HG03460 (cell line): Measurements from ENCODE around the gene SULT1B1.

Experiments used
- ATAC-seq: cut with Tn5 transposase; IDR thresholded peaks from one replicate; pipeline ENCODE4 v1.9.1; 2021; ENCODE audit not compliant: unreplicated experiment

Gene SULT1B1

GRCh38 chr4:69750346-69750745, 10.1 kb downstream of the SULT1B1 start:
- no peak for ATAC-seq

DNA sequence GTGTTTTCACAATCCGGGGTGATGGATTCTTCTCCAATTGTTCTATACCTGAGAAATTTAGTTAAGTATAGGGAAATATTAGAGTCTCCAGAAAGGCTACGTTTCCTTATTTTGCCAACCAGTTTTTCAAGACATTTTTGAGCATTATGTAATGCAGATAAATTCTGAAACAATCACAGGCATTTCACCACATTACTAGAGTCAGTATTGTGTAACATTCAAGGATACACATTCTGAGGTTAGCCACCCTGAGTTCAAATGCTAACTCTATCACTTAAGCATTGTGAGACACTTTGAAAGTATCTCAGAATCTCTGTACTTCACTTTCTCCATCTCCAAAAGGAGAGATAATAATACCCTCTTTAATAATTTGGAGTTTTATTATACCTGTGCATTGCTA, 10.6 kb downstream of the SULT1B1 start:
- no peak for ATAC-seq

- no peak for ATAC-seq
Observed at GRCh38 chr4:69748173-69748572, 12.2 kb downstream of the SULT1B1 start.

GRCh38 chr4:69744157-69744478, 16.3 kb downstream of the SULT1B1 start:
- ATAC-seq: no peak

GRCh38 chr4:69743476-69744156, 16.8 kb downstream of the SULT1B1 start:
- ATAC-seq: no peak

DNA sequence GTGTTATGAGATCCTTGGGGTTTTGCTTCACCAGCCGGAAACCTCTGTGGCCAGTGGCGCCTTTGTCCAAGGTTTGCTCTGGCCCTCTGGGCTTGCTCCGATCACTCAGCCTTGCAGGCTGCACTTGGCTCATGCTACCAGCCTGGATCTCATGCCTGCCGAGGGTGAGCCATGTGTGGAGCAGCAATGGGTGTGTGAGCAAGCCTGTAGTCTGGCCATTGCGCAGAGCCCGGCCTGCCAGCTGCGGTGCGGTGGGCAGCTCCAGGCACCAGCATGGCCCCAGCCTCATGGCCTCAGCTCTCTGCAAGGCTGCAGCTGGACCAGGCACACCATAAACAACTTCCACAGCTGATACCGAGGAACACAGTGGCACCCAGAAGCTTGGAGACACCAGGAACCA, 17.8 kb downstream of the SULT1B1 start:
- no peak for ATAC-seq

- no peak for ATAC-seq
Observed at GRCh38 chr4:69738872-69739271, 21.5 kb downstream of the SULT1B1 start.

DNA sequence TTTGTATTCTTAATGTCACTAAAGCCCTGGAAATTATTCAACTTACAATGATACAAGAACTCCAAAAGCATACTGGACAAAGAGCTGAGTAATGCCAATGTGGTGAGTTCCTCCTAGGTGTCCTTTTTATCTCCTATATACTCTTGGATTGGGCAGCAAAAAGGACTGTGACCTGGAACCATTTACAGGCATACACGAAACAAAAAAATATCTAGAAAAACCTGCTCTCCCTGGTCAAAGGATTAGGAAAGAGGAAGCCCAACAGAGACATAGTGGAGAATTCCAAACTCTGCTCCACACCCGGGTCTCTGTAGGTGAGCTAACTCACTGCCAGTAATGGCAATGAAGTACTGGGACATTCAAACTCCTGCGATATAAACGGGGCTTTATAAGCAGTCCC, 25.3 kb downstream of the SULT1B1 start:
- ATAC-seq: no peak

DNA sequence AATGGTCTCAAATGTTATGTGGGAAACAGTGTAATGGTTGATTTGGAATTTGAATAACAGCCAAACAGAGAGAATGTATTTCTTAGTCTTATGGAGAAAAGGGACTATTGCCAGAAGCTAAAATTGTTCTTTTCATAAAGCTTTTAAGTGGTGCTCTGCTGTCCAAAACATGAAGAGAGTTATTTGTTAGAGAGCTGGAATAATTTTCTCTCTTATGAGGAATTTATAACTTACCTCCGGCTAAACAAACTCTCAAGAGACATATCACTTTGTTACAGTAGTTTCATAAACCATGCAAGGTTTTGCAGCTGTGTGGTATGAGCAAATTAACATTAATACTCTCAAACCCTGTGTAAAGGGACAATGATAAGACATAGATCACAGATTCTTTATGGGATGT, 28.6 kb downstream of the SULT1B1 start:
- no peak for ATAC-seq

GRCh38 chr4:69731241-69731640, 29.2 kb downstream of the SULT1B1 start:
- no peak for ATAC-seq

DNA sequence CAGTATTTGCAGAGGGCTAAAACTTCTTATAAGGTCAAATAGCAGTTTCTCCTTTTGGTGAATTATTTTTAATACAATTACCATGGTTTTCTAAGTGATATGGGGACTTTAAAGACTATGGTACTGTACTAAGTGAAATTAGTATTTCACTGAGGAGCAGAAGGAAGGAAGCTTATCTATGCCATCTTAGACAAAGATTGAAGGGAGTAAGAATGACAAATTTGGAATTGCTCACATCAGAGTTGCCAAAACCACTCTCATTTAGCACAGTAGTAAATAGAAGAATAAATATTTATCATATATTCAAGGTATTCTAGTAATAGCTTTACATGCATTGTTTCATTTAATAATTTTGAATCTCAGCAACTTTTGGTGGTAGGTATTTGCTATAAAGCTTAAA, 30.4 kb downstream of the SULT1B1 start:
- ATAC-seq: no peak

DNA sequence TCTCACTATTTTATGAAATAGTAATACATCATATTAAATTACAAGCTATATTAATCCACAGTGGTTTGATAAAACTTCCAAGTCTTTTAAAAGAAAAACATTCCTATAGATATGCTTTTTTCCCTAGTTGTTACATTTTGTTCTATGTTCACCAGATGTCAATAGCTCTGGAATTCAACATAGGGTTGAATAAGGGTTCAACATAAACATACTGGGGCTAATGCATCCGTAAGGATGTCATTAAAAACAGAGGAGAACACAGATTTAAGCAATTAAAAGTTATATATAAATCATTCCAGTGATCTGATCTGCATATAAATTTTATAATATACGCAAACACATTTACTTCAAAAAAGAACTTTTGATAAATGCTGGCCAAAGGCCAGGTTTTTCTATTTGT, 32.5 kb downstream of the SULT1B1 start:
- no peak for ATAC-seq

- ATAC-seq: no peak
Observed at GRCh38 chr4:69727426-69727825, 33.0 kb downstream of the SULT1B1 start.

- no peak for ATAC-seq
Observed at GRCh38 chr4:69726971-69727370, 33.4 kb downstream of the SULT1B1 start.

DNA sequence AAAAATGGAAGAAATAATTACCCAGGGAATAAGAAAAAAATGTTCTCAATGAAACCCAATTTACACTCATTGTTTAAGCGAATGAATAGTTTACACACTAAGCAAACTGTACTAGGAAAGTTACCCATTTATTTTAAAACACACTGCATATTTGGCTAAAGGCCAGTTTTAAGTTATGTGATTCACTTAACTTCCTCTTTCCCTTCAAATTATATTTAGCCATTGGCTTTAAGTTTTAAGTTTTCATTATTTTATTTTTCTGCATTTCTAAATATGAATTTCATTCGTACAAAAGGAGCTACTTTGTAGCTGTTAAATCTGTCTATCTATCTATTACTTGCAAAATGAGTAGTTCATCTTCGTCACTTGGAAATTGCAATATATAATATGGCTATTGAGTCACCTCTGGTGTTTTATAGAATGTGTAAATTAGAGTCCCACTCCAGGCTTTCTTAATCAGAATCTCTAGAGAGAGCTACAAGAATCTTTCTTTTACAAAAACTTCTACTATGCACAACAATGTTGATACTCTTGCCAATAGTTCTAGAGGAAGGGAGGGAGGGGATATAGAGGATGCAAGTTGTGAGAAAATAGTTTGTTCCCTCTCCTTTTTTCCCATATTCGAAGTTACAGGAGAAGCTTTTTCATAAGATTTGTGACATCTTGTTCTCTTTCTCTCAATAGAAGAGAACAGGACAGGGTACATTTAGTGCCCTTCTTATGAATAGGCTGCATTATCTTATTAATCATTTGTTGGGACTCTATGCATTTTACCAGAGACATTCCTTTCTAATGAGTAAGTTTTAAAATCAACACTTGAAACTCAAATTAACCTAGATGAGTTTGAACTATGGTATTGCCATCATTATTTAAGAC, 41.8 kb downstream of the SULT1B1 start:
- no peak for ATAC-seq

GRCh38 chr4:69717778-69718177, 42.6 kb downstream of the SULT1B1 start:
- ATAC-seq: no peak

GRCh38 chr4:69716654-69717053, 43.8 kb downstream of the SULT1B1 start:
- no peak for ATAC-seq

DNA sequence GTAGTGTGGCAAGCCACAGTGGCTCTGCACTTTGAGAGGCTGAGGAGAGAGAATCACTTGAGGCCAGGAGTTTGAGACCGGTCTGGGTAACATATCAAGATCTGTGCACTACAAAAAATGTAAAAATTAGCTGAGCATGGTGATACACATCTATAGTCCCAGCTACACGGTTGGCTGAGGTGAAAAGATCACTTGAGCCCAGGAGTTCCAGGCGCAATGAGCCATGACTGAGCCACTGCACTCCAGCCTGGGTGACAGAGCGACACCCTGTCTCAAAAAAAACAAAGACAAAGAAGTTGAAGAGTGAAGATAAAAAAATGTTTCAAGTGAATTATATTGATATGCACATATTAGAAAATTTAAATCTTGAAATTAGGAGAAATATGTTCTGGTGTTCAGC, 46.3 kb downstream of the SULT1B1 start:
- ATAC-seq: no peak

DNA sequence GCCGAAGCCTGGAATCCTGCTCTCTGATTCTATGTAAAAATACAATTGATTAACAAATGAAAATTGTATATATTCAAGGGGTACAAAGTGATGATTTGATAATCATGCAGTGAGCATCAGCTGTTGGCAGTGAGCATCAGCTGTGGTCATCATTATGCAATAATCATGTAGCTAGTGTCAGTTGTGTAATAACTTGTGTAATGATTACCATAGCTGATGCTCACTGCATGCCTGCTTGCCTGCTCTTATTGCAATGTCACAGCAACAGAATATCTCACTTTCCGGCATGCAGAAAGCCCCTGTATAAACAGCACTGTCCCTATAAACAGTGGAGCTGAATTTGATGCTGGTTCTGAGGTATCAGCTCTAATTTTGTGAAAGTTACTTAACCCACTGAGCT, 46.8 kb downstream of the SULT1B1 start:
- ATAC-seq: no peak

DNA sequence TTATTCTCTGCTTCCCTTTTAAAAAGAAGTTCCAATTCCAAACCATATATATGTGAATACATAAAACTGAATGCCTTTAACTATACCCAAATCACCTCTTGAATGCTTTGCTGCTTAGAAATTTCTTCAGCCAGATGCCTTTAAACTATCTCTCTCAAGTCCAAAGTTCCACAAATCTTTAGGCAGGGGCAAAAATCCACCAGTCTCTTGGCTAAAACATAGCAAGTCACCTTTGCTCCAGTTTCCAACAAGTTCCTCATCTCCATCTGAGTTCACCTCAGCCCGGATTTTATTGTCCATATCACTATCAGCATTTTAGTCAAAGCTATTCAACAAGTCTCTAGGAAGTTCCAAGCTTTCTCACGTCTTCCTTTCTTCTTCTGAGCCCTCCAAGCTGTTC, 49.8 kb downstream of the SULT1B1 start:
- ATAC-seq: no peak

GRCh38 chr4:69708211-69708610, 52.2 kb downstream of the SULT1B1 start:
- ATAC-seq: no peak

- no peak for ATAC-seq
Observed at GRCh38 chr4:69707807-69708206, 52.6 kb downstream of the SULT1B1 start.

DNA sequence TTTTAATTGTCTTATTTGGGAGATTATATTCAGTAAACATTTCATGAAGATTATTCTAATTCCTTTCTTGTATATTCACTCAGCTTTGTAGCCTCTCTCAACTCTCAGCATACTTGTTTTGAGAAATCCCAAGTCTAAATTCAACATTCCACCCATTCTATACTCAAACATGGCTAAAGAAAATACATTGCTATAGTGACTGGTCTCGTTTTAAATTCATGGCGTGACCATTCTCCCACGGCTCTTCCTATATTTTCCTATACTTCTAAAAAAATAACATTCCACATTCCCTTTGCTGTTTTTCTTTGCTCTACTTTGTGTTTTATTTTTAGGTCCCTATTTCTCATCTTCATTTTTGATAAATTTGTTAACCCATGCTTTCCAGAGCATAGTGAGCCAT, 58.2 kb downstream of the SULT1B1 start:
- no peak for ATAC-seq
